Urothelium cell line (cell line): ENCODE data around the gene STXBP6.
"Not testable (repeated sequence)": the region's sequence is repeated elsewhere in the genome, so short reads cannot be mapped to it uniquely, and the experiment has no call there.

Experiments
- DNase-seq: peaks from one replicate; pipeline ENCODE4 v3.0.0; 2011; ENCODE audit warnings: low spot score, mixed read lengths
- FAIRE-seq: peaks from 2 replicates; lab custom pipeline; 2011; peaks lifted over from hg19 to GRCh38; lab: Jason Lieb, UNC

Gene STXBP6

GRCh38 chr14:24839617-24840203 lies 210.2 kb downstream of the STXBP6 start:
- DNase-seq: no peak
- FAIRE-seq: no peak

DNA sequence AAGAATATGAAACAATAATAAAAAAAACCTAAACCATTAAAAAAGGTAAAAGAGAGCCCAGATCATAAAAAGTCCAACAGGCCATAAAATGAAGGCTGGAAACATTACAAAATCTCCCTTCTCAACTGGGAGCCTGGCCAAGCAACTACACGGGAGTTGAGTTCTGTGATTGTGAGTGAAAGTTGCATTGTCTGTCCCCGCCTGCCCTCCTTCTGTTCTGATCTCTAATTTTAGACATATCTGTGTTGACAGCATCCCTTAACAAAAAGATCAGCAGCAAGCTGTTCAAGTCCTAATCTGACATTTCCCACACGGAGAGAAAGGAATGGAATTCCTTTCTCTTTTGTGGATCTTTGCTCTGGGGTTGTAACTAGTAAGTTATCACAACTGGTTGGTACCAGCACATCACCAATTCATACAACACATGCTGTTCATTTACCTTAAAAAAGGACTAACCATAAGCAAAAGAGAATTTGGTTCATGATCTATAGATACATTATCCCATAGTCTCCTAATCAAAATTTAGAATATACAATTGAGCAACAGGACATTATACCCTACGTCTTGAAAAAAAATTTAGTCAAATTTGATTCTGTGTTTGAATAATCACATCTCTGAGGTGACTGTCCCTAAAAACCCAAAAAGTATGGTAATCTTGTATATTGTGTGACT lies 210.9 kb downstream of the STXBP6 start:
- no peak for FAIRE-seq
- no peak for DNase-seq

DNA sequence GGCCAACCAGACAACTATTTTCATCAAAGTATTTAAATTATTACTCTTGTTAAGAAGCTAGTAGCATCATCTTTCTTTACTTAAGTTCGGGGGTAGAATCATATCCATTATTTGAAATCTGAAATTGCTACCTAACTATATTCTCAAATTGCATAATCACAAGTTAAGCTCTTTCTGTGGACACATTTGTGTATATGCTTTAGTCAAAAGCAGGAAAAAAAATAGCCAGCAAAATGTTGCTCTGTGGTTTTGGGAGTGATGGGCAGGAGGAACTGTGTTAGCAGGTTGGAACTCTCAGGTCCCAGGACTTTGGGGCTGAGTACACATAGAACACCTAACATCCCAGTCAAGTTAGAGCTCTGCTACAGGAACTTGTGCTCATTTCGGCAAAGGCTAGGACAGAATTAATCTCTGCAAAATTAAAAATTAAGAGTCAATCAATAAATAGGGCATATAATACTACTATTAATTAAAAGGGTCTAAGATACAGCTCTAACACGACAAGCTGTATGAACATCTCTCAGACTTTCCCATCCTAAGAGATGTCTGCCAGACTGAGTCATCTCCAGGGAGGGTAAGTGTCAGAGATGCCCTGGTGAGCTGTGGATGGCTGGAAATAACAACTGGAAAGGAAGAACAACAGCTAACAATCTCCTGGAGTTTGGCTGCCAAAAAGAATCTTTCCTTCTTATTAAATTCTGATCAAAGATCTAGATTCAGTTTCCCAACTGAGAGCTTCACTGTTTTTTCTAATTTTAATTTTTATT lies 212.5 kb downstream of the STXBP6 start:
- DNase-seq (peak; percentile 17), FAIRE-seq (no peak)

DNA sequence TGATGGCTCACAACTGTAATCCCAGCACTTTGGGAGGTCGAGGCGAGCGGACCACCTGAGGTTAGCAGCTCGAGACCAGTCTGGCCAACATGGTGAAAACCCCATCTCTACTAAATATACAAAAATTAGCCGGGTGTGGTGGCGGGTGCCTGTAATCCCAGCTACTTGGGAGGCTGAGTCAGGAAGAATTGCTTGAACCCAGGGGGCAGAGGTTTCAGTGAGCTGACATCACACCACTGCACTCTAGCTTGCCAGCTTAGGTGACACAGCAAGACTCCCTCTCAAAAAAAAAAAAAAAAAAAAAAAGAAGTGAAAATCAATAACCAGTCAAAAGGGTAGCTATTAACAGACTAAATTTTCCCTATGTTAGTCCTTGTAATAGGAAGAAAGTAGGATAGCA lies 213.6 kb downstream of the STXBP6 start:
- not testable (repeated sequence) for FAIRE-seq, DNase-seq

DNA sequence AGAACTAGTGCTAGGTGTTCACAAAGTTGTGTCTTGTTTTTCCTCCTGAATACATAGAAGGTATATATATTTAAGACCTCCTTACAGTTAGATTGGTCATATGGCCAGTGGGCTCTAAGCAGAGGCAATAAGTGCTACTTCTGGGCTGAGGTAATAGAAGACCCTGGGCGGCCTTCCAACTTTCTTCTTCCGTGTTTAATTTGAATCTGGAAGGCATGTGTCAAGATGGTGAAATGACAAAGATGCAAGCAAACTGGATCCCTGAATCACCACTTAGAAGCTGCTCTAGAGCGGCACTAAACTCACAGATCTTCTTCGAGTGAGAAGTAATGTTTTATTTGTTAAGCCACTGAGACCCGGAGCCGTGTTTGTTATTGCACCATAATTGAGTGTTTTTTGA lies 215.0 kb downstream of the STXBP6 start:
- no peak for DNase-seq
- FAIRE-seq: no peak

GRCh38 chr14:24833385-24833784 lies 216.6 kb downstream of the STXBP6 start:
- FAIRE-seq (no peak), DNase-seq (no peak)

DNA sequence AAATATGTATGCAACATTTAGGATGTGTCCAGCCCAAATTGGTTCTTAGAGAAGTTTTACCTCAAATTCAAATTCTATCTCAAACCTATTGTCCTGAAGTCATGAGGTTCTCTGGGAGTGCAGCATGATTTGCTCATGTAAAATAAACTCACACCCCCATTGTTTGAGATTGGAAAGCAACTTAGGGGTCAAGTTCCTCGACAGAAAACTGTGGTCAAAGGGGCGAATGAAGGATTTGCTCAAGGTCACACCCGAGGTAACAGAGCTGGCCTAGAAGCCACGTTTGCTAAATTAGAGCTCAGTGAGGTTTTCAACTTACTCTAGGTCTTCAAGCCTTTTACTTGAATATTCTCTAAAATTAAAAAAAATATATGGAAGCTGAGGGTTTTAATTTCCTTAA lies 218.3 kb downstream of the STXBP6 start:
- no peak for FAIRE-seq
- DNase-seq: no peak

DNA sequence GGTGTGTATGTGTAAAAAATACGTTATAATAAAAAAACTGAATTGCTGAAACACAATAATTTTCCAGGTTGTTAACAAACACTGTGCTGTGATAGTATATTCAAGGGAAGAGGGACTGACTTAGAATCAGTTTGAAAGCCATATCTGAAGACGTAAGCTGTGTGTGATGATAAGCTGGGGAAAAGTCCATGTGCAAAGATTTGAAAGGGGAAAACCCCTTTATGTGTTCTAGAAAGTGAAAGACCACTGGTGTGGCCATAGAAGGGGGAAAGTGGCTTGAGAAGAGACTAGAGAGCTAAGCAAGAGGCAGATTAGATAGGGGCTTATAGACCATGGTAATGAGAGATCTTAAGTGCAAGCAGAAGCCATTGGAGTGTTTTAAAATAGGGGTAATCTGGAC lies 220.1 kb downstream of the STXBP6 start:
- no peak for DNase-seq
- no peak for FAIRE-seq

DNA sequence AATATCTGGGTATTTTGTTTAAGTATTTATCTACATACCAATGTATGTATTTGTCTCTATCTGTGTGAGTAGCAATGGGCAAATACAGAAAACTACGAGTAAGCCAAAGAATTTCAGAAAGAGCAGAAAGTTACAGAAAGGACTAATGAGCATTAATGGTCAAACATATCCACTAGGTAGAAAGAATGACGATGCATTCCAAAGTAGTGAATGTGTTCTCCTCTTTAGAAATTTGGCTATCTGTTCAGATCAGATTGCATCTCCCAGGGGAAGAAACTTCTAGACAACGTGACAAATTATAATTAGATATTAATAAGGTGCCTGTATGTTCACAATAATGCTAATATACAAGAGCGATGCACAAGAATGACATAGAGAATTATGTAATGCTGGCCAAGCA lies 221.5 kb downstream of the STXBP6 start:
- no peak for FAIRE-seq
- DNase-seq: no peak

GRCh38 chr14:24826390-24826789 lies 223.6 kb downstream of the STXBP6 start:
- DNase-seq: no peak

DNA sequence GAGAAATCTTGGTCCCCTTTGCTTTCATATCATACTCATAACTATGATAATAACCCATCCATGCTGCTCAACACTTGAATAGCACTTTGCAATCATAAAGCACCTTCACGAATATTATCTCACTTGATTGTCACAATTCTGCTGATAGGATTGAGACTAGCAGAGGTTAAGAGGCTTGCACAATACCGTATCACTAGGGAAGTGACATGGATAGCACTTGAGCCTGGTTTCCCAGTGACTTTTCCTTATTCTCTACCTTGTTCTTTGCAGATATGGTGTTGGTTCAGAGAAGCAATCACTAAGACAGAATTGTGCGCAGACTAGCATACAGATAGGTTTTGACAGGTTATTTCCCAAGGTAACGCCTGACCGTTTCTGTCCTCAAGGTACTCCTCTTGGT lies 229.3 kb downstream of the STXBP6 start:
- FAIRE-seq: no peak

More at GRCh38 chr14:24826390-24826789, 223.6 kb downstream of the STXBP6 start:
- no peak for FAIRE-seq

DNA sequence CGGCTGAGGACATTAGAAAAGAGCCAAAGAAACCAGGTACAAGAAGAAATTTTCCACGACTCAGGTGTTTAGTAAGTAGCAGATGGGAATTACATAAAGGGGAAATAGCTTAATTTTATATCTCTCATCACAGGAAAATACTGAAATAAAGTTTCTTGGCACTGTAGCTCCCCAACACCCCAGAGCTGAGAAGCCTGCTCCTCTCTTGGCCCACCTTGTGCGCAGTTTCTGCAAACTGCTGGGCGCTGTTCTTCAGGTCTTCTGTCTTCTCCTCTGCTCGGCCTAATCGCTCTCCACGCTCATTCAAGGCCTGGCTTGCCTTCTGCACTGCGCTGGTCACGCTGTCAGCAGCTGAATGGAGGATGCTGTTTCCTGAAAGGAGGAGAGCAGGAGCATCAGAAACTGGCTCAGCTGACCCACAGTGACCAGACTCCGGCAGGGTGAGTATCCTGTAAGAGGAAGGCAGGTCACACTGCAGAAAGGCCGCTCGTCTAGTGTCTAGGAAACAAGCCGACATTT lies 231.1 kb downstream of the STXBP6 start:
- no peak for FAIRE-seq
- DNase-seq: no peak

More for the DNA sequence above, 229.3 kb downstream of the STXBP6 start:
- no peak for DNase-seq

DNA sequence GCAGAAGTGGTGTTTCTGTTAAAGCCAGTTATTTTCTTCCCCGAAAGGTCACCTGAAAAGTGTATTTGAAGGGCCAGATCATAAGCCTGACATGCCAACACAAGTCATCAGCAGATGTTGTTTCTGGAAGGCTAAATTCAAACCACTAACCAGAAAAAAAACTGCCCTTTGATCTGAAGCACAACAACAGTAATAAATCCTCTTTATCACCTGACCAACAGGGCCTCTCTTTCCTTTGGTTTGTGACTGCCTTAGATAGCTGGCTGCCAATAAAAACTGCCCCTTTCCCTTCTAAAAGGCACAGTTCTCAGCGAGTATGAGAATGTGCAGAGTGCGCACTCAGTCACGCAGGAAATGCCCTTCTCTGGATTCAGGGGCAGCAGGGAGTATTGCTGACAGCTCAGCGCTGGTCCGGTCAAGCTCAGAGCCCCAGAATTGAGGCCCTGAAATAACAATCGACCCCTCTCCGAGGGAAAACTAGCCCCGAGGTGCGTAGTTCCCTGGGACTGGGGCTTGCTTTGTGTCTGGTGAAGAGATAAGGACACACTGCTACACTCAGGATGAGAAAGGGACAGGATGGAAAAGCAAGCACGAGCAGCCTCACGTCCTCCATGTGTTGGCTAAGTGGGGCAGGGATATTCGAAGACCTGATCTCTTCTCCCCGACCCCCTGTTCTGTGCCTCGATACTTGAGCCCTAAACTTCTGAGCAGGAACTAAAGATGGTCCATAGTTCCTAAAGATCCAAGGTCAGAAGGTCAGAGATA lies 231.7 kb downstream of the STXBP6 start:
- no peak for FAIRE-seq
- DNase-seq: no peak

DNA sequence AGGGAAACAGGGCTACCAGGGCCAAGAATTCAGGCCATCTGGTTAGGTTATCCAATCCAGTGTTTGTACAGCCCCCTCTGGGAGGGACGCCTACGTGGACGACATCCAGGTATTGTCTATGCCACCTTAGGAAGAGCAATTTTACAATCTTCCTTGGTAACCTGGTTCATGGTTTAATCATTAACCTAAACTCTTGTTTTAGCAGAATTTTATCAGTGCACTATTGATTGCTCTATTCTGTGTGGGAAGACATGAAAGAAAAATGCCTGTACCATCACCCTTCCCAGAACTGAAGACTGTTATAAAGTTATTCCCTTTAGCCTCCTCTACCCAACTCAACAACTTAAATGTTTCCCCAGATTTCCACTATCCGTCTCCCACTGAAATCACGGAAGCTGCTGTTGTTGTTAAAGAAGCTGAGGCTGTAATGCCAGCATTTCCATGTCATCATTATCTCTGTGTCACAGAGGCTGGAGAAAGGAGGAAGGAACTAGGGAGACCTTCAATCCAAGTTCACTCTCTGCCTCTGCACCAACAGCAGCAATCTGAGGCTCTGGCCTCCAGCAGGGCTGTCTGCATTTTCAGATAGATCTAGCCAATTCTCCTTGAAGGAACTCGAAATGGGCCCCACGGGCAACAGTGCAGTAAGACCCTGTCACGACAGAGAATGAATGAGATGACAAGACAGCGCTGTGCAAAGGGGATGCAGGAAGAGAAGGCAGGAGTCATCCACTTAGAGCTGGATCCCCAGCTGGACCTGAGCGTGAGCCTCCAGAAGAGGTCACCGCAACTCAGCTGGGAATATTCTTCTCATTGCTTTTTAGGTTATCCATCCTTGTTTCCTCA lies 232.5 kb downstream of the STXBP6 start:
- DNase-seq: no peak
- FAIRE-seq: no peak

DNA sequence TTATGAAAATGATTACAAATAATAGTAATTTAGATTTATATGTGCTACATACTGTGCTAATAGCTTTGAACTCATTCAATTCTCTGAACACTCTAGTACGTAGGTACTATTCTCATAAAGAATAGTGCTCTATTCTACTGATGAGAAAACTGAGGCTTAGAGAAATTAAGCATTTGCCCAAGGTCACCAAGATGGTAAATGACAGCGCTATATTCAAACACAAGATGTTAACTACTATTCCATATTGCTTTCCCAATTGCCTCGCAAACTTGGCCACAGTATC lies 233.1 kb downstream of the STXBP6 start:
- no peak for DNase-seq
- no peak for FAIRE-seq

GRCh38 chr14:24816011-24816928 lies 233.7 kb downstream of the STXBP6 start:
- no peak for DNase-seq
- FAIRE-seq: no peak

GRCh38 chr14:24815543-24815942 lies 234.4 kb downstream of the STXBP6 start:
- FAIRE-seq: no peak
- DNase-seq: no peak

- DNase-seq (no peak), FAIRE-seq (no peak)
Measured at GRCh38 chr14:24814944-24815343, 235.0 kb downstream of the STXBP6 start.

DNA sequence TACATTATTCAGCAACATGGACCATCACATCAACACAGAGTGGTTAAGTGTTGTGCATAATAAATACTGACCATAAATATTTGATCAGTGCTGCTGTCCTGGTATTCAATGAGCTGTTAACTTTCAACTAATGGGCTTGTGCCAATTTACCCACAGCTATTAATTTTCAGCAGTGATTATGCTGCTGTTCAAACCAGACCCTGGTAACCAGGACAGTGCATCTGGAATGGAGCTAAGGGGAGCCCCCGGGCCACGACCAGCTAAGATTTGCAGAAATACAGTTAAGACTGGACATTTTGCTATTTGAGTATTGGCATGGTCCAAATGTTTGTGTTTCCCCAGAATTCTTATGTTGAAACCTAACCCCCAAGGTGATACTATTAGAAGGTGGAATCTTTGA lies 235.6 kb downstream of the STXBP6 start:
- FAIRE-seq: no peak

More for the DNA sequence above, 235.6 kb downstream of the STXBP6 start:
- DNase-seq: no peak
